Fibroblast of mammary gland (primary cell): ENCODE measurements around the gene LRR1.

ENCODE experiments used
- DNase-seq: peaks from one replicate; pipeline ENCODE4 v3.0.0-alpha.2; 2010; ENCODE audit warnings: low read depth
- H3K4me3 ChIP-seq: 2 replicates; pipeline ENCODE4 v1.5.1; 2011; ENCODE audit warnings: low read depth, mild to moderate bottlenecking, low read length, moderate library complexity; ENCODE audit not compliant: control insufficient read depth
- TF ChIP-seq, protein P1 (sequence below): conservative IDR thresholded peaks from 2 replicates; pipeline ENCODE4 v1.5.1; 2011; ENCODE audit warnings: low read depth, low read length, inconsistent platforms; ENCODE audit not compliant: control insufficient read depth, insufficient read depth

Gene LRR1

DNA sequence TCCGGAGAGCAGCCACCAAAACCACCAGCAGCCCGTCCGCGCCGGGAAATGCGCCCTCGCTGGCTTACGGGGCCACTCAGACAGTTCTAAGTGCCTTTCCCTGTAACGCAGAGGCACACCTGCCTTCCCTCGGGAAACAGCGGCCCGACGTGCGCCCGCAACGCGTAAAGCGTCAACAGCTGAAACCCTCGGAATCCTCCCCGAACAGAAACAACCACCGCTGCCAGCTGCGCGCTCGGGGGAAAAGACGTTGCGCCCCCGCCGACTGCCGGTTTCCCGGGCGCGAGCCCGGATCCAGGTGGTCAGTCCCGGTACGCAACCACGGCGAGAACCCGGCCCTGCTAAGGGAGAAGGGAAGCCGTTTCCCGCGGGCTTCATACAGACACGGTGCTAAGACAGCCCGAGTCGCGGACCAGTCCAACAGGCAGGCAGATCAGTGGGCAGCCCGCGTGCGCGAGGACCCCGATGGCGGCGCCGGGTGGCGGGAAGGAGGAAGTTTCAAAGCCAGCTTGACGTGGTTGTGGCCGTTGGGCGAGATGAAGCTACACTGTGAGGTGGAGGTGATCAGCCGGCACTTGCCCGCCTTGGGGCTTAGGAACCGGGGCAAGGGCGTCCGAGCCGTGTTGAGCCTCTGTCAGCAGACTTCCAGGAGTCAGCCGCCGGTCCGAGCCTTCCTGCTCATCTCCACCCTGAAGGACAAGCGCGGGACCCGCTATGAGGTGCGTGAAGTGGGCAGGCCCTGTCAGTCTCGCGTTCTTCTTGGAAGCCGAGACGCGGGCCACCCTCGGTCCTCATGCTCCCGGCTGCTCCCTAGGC is at the start of gene LRR1:
LRR1 (plus strand) TSS at position 456 of the 816 bp plus-strand sequence; CDS start at position 537, 81 bp downstream.
- DNase-seq: peak; percentile 86

GRCh38 chr14:49549446-49549845 is 49.3 kb upstream of the LRR1 start:
- TF ChIP-seq, protein P1, sequence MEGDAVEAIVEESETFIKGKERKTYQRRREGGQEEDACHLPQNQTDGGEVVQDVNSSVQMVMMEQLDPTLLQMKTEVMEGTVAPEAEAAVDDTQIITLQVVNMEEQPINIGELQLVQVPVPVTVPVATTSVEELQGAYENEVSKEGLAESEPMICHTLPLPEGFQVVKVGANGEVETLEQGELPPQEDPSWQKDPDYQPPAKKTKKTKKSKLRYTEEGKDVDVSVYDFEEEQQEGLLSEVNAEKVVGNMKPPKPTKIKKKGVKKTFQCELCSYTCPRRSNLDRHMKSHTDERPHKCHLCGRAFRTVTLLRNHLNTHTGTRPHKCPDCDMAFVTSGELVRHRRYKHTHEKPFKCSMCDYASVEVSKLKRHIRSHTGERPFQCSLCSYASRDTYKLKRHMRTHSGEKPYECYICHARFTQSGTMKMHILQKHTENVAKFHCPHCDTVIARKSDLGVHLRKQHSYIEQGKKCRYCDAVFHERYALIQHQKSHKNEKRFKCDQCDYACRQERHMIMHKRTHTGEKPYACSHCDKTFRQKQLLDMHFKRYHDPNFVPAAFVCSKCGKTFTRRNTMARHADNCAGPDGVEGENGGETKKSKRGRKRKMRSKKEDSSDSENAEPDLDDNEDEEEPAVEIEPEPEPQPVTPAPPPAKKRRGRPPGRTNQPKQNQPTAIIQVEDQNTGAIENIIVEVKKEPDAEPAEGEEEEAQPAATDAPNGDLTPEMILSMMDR: no peak
- no peak overlapping the region for H3K4me3 ChIP-seq
- DNase-seq: no peak

More for the DNA sequence above, at the start of gene LRR1:
- TF ChIP-seq, protein P1: no peak
- H3K4me3 ChIP-seq: peak within 1 kb of the TSS; percentile 95

DNA sequence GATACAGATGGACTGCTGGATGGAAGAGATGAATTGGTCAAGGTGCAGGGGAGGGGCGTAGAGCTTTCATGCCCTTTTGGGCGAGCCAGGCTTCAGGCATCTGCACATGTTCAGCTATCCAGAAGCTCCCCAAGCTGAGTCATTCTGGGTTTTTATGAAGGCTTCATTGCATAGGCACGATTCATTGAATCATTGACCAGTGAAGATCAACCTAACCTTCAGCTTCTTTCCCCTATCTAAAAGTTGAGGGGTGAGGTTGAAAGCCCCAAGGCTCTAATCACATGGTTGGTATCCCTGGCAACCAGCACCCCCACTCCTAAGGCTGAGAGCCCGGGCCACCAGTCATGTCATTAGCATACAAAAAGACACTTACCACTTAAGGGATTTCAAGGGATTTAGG is 48.9 kb upstream of the LRR1 start:
- peak; percentile 63 for DNase-seq
- no peak overlapping the region for H3K4me3 ChIP-seq
- TF ChIP-seq, protein P1: no peak

DNA sequence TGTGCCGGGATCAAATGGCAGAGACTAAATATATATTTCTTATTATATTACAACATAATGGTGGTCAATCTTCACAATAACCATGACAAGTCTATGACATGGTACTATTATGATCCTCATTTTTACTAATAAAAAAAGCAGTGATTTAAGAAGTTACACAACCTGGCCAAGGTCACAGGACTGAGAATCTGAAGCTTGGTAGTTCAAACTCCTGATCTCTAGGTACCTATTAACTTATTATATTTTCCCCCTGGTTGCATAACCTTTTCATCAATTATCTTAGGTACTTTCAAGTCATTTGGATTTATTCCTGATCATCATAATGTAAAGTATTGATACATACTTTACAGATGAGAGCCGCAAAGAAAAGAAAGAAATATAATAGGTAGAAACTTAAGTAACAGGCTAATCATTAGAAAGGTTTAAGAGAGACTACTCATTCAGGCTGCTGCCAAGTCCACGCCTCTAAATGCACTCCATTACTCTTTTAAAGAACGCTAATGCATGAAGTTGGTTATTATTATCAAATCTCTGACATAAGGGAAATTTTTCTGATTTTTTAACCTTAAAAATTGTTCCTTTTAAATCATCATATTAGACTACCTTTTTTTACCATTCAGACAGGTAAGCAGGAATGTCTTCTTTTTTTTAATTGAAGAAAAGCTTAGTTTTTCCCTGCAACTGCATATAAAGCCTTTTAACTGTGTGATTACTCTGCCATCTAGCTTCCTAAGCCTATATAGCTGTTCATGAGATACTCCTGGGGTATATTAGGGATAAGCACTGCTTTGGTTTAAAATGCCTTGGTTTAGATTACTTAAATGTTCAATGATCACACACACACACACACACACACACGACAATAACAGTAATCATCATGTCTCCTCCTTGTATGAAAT is 48.2 kb upstream of the LRR1 start:
- no peak overlapping the region for H3K4me3 ChIP-seq
- DNase-seq: peak; percentile 36
- TF ChIP-seq, protein P1: peak; percentile 46

- TF ChIP-seq, protein P1: no peak
- no peak for DNase-seq
- no peak overlapping the region for H3K4me3 ChIP-seq
Measured at GRCh38 chr14:49551569-49551968, 47.2 kb upstream of the LRR1 start.

DNA sequence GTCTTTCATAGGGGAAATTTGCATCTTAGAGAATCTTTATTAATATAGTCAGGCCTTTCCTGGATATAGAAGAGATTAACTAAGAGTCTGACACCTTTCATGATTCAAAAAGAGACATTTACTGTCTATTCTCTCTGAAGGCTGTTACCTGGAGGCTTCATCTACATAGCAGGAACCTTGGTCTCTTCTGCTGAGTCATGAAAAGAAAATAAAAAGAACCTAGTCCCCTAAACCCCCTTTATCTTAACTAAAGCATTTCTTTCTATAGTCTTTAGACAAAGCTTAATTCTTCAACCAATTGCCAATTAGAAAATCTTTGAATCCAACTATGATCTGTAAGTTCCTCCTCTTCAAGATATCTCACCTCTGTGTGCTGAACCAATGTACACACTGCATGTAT is 45.6 kb upstream of the LRR1 start:
- no peak overlapping the region for H3K4me3 ChIP-seq
- DNase-seq: no peak
- TF ChIP-seq, protein P1: no peak
